ENCODE data around the gene CFAP77.

The CFAP77 gene

GRCh38 chr9:132610661-132611060, 200.7 kb downstream of the CFAP77 start:
- ChIA-PET CTCF (interaction anchor here (3.1 kb wide), 1 partner anchor 39 kb away, joined by 6 read pairs; no protein-coding TSS in a partner anchor), POLR2A (no interaction called here)
- DNase-seq (ENCODE audit: low read depth, low spot score), result no peak
- H3K4me3 ChIP-seq (ENCODE audit: low read depth, low read length), result no peak overlapping the region
- TF ChIP-seq CTCF (IDR thresholded peaks at IDR 0.05; ENCODE audit: insufficient read depth, low read length, missing control alignments), result no peak

GRCh38 chr9:132614324-132614723, 204.3 kb downstream of the CFAP77 start:
- POLR2A ChIA-PET, result no interaction called here
- DNase-seq (ENCODE audit: low read depth, low spot score), result no peak
- TF ChIP-seq CTCF (IDR thresholded peaks at IDR 0.05; ENCODE audit: insufficient read depth, low read length, missing control alignments), result no peak

DNA sequence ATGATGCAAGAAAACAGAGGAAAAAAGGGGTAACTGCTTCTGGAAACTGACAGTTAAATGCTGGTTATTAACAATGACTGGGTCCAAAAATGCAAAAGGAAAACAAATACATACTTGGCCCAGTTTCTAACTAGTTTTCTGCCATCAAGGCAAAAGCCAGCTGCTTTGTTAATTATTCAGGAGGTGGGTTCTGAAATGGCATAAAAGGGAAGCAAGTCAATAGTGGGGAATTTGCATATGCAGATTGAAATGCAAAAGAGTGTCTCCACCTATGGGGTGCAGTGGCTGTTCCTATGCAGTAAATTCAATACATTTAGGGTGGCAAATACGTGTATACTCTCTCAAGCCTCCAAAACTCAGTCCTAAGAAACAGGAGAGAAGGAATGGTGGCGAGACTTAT, 205.8 kb downstream of the CFAP77 start:
- TF ChIP-seq CTCF (IDR thresholded peaks at IDR 0.05; ENCODE audit: insufficient read depth, low read length, missing control alignments), result no peak
- DNase-seq (ENCODE audit: low read depth, low spot score), result no peak
- ChIA-PET CTCF (interaction anchor here (1.5 kb wide), 1 partner anchor 36 kb away, joined by 5 read pairs; no protein-coding TSS in a partner anchor), POLR2A (no interaction called here)
- no peak overlapping the region for H3K4me3 ChIP-seq (ENCODE audit: low read depth, low read length)

More at GRCh38 chr9:132614324-132614723, 204.3 kb downstream of the CFAP77 start:
- no peak overlapping the region for H3K4me3 ChIP-seq (ENCODE audit: low read depth, low read length)
- CTCF ChIA-PET, result no interaction called here

DNA sequence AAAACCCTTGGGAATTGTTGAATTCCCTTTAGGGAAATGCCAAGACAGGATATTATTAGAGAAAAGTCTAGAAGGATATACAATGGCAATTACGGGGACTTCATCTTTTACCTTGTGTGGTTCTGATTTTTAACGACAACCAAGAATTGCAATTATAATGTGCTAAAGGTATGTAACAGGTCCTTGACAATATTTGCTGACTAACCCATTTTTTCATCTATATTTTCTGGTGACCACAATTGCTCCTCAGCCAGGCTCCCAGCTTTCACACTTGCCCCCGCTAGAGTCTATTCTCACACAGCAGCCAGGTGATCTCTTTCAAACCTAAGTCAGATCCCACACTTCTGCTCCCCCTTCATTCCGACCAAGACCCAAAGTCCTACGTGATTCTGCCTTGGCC, 206.7 kb downstream of the CFAP77 start:
- H3K4me3 ChIP-seq (ENCODE audit: low read depth, low read length), result no peak overlapping the region
- ChIA-PET CTCF (no interaction called here), POLR2A (no interaction called here)
- no peak for TF ChIP-seq CTCF (IDR thresholded peaks at IDR 0.05; ENCODE audit: insufficient read depth, low read length, missing control alignments)
- DNase-seq (ENCODE audit: low read depth, low spot score), result no peak

- CTCF ChIA-PET, result no interaction called here
- TF ChIP-seq CTCF (IDR thresholded peaks at IDR 0.05; ENCODE audit: insufficient read depth, low read length, missing control alignments), result no peak
- POLR2A ChIA-PET, result interaction anchor here (0.6 kb wide), 1 partner anchor 268 kb away, joined by 3 read pairs; no protein-coding TSS in a partner anchor
- DNase-seq (ENCODE audit: low read depth, low spot score), result no peak
- H3K4me3 ChIP-seq (ENCODE audit: low read depth, low read length), result no peak overlapping the region
These were observed 212.1 kb downstream of the CFAP77 start for GRCh38 chr9:132622159-132622558.

Data from AG04449 (cell line).